ENCODE results near the gene GOLGA6A.
A peak's percentile ranks its signal among the peaks of the same experiment; 100 is the strongest.

GOLGA6A gene

DNA sequence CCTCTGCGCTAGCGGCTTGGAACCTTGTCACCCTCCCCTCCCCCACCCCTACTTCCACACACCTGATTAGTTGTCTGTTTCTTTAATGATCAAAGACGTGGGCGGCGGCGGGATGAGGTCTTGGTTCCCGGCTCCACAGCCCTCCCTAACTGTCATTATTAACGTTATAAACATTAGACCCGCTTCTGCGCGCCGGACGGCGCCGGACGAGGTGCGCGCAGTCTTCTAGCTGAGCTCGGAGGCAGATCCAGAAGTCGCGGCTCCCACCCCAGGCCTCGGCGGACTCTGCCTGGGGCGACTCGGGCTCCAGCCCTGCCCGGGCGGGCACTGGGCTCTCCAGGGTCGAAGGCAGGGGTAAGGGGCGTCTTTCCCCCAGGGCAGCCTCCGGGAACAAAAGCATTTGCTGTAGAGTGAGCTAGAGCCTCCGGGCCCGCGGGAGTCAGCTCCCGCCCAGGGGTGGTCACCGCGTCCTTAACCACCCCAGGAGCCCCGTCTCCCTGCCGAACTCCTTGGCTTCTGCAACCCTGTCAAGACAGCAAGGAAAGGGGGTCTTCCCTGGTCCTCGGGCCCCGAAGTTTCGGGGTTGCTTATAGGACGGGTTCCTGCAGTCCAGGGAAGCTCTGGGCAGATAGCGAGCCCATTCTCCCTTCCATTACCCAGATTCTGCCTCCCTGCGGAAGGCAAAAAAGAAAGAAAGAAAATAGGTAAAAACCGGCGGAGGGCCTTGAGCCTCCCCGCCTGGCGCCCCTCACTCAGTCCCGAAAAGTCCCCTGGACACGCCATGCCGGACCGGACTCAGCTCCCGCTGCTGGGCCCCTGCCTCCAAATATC lies 45.8 kb upstream of the GOLGA6A start (continued):
- TF ChIP-seq ZNF792 (tag by site-specific recombination; IDR thresholded peaks at IDR 0.05) (no peak), ZEB2 (tag by site-specific recombination; IDR thresholded peaks at IDR 0.05) (0 out of 2 replicates have a peak, but pooled peaks have one; percentile 12), ZFHX2 (tag by site-specific recombination; conservative IDR thresholded peaks at IDR 0.05) (0 out of 2 replicates have a peak, but pooled peaks have one; percentile 21), ZNF530 (tag by site-specific recombination; IDR thresholded peaks at IDR 0.05; ENCODE audit: low read depth) (no peak), GLI4 (tag by site-specific recombination; IDR thresholded peaks at IDR 0.05) (no peak), ZNF10 (tag by site-specific recombination; IDR thresholded peaks at IDR 0.05) (peak; percentile 94), ZNF473 (tag by site-specific recombination; IDR thresholded peaks at IDR 0.05) (no peak), ZNF391 (tag by site-specific recombination; IDR thresholded peaks at IDR 0.05; ENCODE audit: borderline replicate concordance, low read depth) (no peak), ZNF585B (tag by site-specific recombination; IDR thresholded peaks at IDR 0.05) (no peak), ZNF112 (tag by site-specific recombination; IDR thresholded peaks at IDR 0.05) (no peak), ZNF16 (tag by site-specific recombination; IDR thresholded peaks at IDR 0.05; ENCODE audit: low read depth) (no peak), BCL11A (tag by site-specific recombination; IDR thresholded peaks at IDR 0.05; ENCODE audit: low read depth) (no peak), ZNF561 (tag by site-specific recombination; IDR thresholded peaks at IDR 0.05; ENCODE audit: borderline replicate concordance) (0 out of 2 replicates have a peak, but pooled peaks have one; percentile 13), KLF1 (tag by site-specific recombination; IDR thresholded peaks at IDR 0.05) (0 out of 2 replicates have a peak, but pooled peaks have one; percentile 36), EGR2 (tag by site-specific recombination; IDR thresholded peaks at IDR 0.05; ENCODE audit: low read depth) (no peak), ZNF544 (tag by site-specific recombination; IDR thresholded peaks at IDR 0.05) (no peak), TCF7L2 (IDR thresholded peaks at IDR 0.05; ENCODE audit: borderline replicate concordance, low read depth, low read length) (peak; percentile 66; the same call in 1 of the 2 replicates)
- TF ChIP-seq, protein P1, sequence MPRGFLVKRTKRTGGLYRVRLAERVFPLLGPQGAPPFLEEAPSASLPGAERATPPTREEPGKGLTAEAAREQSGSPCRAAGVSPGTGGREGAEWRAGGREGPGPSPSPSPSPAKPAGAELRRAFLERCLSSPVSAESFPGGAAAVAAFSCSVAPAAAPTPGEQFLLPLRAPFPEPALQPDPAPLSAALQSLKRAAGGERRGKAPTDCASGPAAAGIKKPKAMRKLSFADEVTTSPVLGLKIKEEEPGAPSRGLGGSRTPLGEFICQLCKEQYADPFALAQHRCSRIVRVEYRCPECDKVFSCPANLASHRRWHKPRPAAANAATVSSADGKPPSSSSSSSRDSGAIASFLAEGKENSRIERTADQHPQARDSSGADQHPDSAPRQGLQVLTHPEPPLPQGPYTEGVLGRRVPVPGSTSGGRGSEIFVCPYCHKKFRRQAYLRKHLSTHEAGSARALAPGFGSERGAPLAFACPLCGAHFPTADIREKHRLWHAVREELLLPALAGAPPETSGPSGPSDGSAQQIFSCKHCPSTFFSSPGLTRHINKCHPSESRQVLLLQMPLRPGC (tag by site-specific recombination; IDR thresholded peaks at IDR 0.05), result 0 out of 2 replicates have a peak, but pooled peaks have one; percentile 1
- TF ChIP-seq, protein P2, sequence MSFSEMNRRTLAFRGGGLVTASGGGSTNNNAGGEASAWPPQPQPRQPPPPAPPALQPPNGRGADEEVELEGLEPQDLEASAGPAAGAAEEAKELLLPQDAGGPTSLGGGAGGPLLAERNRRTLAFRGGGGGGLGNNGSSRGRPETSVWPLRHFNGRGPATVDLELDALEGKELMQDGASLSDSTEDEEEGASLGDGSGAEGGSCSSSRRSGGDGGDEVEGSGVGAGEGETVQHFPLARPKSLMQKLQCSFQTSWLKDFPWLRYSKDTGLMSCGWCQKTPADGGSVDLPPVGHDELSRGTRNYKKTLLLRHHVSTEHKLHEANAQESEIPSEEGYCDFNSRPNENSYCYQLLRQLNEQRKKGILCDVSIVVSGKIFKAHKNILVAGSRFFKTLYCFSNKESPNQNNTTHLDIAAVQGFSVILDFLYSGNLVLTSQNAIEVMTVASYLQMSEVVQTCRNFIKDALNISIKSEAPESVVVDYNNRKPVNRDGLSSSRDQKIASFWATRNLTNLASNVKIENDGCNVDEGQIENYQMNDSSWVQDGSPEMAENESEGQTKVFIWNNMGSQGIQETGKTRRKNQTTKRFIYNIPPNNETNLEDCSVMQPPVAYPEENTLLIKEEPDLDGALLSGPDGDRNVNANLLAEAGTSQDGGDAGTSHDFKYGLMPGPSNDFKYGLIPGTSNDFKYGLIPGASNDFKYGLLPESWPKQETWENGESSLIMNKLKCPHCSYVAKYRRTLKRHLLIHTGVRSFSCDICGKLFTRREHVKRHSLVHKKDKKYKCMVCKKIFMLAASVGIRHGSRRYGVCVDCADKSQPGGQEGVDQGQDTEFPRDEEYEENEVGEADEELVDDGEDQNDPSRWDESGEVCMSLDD (tag by site-specific recombination; IDR thresholded peaks at IDR 0.05), result no peak
- TF ChIP-seq, protein P3, sequence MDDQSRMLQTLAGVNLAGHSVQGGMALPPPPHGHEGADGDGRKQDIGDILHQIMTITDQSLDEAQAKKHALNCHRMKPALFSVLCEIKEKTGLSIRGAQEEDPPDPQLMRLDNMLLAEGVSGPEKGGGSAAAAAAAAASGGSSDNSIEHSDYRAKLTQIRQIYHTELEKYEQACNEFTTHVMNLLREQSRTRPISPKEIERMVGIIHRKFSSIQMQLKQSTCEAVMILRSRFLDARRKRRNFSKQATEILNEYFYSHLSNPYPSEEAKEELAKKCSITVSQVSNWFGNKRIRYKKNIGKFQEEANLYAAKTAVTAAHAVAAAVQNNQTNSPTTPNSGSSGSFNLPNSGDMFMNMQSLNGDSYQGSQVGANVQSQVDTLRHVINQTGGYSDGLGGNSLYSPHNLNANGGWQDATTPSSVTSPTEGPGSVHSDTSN (CRISPR knock-in tag; IDR thresholded peaks at IDR 0.05), result no peak
- TF ChIP-seq, protein P4, sequence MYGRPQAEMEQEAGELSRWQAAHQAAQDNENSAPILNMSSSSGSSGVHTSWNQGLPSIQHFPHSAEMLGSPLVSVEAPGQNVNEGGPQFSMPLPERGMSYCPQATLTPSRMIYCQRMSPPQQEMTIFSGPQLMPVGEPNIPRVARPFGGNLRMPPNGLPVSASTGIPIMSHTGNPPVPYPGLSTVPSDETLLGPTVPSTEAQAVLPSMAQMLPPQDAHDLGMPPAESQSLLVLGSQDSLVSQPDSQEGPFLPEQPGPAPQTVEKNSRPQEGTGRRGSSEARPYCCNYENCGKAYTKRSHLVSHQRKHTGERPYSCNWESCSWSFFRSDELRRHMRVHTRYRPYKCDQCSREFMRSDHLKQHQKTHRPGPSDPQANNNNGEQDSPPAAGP (tag by site-specific recombination; IDR thresholded peaks at IDR 0.05), result no peak
- TF ChIP-seq, protein P5, sequence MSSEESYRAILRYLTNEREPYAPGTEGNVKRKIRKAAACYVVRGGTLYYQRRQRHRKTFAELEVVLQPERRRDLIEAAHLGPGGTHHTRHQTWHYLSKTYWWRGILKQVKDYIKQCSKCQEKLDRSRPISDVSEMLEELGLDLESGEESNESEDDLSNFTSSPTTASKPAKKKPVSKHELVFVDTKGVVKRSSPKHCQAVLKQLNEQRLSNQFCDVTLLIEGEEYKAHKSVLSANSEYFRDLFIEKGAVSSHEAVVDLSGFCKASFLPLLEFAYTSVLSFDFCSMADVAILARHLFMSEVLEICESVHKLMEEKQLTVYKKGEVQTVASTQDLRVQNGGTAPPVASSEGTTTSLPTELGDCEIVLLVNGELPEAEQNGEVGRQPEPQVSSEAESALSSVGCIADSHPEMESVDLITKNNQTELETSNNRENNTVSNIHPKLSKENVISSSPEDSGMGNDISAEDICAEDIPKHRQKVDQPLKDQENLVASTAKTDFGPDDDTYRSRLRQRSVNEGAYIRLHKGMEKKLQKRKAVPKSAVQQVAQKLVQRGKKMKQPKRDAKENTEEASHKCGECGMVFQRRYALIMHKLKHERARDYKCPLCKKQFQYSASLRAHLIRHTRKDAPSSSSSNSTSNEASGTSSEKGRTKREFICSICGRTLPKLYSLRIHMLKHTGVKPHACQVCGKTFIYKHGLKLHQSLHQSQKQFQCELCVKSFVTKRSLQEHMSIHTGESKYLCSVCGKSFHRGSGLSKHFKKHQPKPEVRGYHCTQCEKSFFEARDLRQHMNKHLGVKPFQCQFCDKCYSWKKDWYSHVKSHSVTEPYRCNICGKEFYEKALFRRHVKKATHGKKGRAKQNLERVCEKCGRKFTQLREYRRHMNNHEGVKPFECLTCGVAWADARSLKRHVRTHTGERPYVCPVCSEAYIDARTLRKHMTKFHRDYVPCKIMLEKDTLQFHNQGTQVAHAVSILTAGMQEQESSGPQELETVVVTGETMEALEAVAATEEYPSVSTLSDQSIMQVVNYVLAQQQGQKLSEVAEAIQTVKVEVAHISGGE (tag by site-specific recombination; conservative IDR thresholded peaks at IDR 0.05; ENCODE audit: low read depth), result no peak
- TF ChIP-seq, protein P6, sequence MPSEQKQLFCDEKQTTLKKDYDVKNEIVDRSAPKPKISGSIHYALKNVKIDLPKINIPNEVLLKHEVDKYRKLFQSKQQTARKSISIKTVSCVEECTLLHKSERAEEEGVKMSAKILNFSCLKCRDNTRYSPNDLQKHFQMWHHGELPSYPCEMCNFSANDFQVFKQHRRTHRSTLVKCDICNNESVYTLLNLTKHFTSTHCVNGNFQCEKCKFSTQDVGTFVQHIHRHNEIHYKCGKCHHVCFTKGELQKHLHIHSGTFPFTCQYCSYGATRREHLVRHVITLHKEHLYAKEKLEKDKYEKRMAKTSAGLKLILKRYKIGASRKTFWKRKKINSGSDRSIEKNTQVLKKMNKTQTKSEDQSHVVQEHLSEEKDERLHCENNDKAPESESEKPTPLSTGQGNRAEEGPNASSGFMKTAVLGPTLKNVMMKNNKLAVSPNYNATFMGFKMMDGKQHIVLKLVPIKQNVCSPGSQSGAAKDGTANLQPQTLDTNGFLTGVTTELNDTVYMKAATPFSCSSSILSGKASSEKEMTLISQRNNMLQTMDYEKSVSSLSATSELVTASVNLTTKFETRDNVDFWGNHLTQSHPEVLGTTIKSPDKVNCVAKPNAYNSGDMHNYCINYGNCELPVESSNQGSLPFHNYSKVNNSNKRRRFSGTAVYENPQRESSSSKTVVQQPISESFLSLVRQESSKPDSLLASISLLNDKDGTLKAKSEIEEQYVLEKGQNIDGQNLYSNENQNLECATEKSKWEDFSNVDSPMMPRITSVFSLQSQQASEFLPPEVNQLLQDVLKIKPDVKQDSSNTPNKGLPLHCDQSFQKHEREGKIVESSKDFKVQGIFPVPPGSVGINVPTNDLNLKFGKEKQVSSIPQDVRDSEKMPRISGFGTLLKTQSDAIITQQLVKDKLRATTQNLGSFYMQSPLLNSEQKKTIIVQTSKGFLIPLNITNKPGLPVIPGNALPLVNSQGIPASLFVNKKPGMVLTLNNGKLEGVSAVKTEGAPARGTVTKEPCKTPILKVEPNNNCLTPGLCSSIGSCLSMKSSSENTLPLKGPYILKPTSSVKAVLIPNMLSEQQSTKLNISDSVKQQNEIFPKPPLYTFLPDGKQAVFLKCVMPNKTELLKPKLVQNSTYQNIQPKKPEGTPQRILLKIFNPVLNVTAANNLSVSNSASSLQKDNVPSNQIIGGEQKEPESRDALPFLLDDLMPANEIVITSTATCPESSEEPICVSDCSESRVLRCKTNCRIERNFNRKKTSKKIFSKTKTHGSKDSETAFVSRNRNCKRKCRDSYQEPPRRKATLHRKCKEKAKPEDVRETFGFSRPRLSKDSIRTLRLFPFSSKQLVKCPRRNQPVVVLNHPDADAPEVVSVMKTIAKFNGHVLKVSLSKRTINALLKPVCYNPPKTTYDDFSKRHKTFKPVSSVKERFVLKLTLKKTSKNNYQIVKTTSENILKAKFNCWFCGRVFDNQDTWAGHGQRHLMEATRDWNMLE (tag by site-specific recombination; conservative IDR thresholded peaks at IDR 0.05; ENCODE audit: low read depth), result no peak

Data from HEK293 (cell line).